T-helper 2 cell treated with Interferon-gamma antibody and Interleukin-4, amounts not matched to agents 5 μg/mL and 100 μg/mL, for 36 hours (primary cell): ENCODE measurements around the gene TPPP3.
A peak's percentile ranks its signal among the peaks of the same experiment; 100 is the strongest.
"Not testable (repeated sequence)": the region's sequence is repeated elsewhere in the genome, so short reads cannot be mapped to it uniquely, and the experiment has no call there.

ENCODE experiments used
- DNase-seq: peaks from one replicate; pipeline ENCODE4 v3.0.0; 2021; ENCODE audit warnings: low spot score
- H3K27ac Mint-ChIP-seq: one replicate; pipeline ENCODE4 v1.8.0; 2021; ENCODE audit warnings: mild to moderate bottlenecking, mixed read lengths
- H3K27me3 Mint-ChIP-seq: one replicate; pipeline ENCODE4 v1.8.0; 2021; ENCODE audit warnings: low read depth, mixed read lengths
- H3K36me3 Mint-ChIP-seq: one replicate; pipeline ENCODE4 v1.8.0; 2021; ENCODE audit warnings: low read depth, mixed read lengths
- H3K4me1 Mint-ChIP-seq: one replicate; pipeline ENCODE4 v1.8.0; 2021; ENCODE audit warnings: low read depth, mixed read lengths
- H3K4me3 Mint-ChIP-seq: one replicate; pipeline ENCODE4 v1.8.0; 2022; ENCODE audit warnings: mild to moderate bottlenecking, moderate library complexity, mixed read lengths
- H3K9me3 Mint-ChIP-seq: one replicate; pipeline ENCODE4 v1.8.0; 2021; ENCODE audit warnings: mixed read lengths

TPPP3 gene

DNA sequence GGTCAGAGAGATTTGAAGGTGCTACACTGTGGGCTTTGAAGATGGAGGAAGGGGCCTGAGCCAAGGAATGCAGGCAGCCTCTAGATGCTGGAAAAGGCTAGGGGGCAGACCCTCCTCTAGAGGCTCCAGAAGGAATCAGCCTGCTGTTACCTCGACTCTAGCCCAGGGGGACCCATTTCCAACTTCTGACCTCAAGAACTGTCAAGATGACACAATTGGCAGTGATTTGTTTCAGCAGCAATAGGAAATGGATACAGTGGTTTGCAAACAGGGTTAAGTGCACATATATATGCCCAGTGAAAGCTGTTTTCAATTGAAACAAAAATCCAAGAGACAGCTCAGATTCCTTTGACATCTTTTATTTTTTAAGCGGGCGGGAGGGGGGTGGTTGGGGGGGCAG is 26.6 kb upstream of the TPPP3 start:
- Mint-ChIP-seq H3K36me3 (no peaks in the 10 kb centered on the region), H3K4me1 (peaks cover 7% of the 10 kb centered on the region), H3K27me3 (peaks cover 34% of the 10 kb centered on the region), H3K9me3 (no peaks in the 10 kb centered on the region), H3K4me3 (no peak overlapping the region), H3K27ac (no peak overlapping the region)
- no peak for DNase-seq

DNA sequence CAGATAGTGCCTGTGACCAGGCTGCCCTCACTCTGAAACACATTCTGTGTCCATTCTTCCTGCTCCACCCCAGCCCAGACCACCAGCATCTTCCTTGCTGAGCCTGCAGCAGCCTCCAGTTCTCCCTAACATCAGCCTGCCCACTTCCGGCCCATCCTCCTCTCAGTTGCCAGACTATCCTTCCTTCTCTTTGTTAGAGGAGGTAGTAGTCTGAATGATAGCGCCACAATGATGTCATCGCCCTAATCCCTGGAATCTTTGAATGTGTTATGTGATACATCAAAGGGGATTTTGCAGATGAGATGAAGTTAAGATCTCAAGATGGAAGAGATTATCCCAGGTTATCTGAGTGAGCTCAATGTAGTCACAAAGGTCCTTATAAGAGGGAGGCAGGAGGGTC is 26.2 kb upstream of the TPPP3 start:
- no peaks in the 10 kb centered on the region for H3K9me3 Mint-ChIP-seq
- peaks cover 34% of the 10 kb centered on the region for H3K27me3 Mint-ChIP-seq
- peaks cover 7% of the 10 kb centered on the region for H3K4me1 Mint-ChIP-seq
- no peak for DNase-seq
- H3K36me3 Mint-ChIP-seq, result no peaks in the 10 kb centered on the region
- H3K4me3 Mint-ChIP-seq, result no peak overlapping the region
- H3K27ac Mint-ChIP-seq, result no peak overlapping the region

DNA sequence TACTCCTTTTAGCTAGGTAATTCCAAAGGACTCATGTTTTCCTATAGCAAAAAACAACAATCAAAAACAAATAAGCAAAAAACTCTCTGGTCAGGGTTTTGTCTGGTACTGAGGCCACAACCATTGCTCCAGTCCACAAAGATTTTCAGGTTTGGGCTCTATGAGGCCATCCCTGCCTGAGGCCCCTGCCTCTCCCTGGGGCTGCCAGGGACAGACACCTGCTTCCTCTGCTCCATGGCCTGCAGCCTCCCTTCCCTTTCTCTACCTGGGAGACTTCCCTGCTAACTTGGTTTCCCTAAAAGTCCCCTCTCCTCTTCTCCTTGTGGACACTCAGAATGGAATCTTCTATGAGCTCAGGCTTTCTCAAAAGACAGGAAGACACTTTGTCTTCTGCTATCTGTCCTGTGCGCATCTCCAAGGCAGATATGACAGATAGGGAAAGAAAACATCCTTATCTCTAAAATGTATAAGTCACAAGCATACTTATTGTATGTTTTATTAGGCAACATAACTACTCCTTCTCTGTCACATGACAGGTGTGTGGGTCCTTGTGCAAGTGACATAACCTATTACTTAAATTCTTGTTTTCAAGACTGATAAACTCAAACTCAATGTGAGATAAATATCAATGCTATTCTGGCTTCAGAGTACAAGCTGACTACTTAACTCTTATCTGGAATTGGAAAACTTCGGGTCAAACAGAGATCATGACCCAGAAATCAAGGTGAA is 24.2 kb upstream of the TPPP3 start:
- Mint-ChIP-seq H3K4me1 (peaks cover 7% of the 10 kb centered on the region), H3K27ac (no peak overlapping the region), H3K4me3 (peak overlapping the region; percentile 10), H3K36me3 (no peaks in the 10 kb centered on the region), H3K27me3 (peaks cover 28% of the 10 kb centered on the region), H3K9me3 (no peaks in the 10 kb centered on the region)
- no peak for DNase-seq

DNA sequence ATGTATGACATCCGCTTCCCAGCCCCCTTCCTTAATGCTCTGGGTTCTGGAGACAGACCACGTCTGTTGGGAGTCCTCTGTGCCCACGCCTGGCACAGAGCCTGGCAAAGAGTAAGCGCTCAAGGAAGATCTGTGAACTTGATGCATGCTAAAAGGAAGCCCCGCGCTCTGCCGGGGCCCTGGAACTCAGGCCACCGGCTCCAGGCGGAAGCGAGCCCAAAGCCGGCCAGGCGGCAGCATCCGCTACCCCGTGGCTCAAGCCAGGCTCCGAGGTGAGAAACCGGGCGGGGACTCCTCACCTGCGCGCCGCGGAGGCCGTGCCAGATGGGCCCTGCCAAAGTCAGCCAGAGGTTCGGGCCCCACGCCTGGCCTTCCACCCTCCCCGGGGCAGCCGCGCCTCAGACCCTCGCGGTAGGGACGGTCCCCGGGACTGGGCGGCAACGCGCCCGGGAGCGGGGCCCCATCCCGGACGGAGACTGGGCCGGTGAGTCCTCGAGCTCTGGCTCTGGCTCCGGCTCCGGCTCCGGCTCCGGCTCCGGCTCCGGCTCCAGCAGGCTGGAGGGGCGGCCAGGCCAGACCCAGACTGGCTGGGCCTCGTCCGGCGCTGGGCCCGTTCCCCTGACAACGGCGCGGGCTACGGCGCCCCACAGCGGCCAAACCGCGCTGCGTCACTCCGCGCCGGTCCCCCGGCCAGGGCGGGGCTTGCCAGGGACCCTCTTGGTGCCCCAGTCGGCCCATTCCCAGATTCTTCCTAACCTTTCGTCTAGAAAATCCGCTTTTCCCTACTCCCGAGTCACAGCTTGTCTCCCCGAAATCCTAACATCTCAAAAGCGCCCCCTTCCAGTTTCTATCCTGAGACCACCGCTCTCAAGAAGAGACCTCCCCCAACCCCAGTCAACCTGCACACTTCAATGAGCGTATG is 22.8 kb upstream of the TPPP3 start, which contains the start of gene ZDHHC1:
ZDHHC1 (minus strand) TSS at position 606 of the 922 bp plus-strand sequence. CDS start 8,702 bp downstream, outside the sequence.
- H3K27ac Mint-ChIP-seq, result peak within 1 kb of the TSS; percentile 5
- H3K4me1 Mint-ChIP-seq, result peaks cover 7% of the 10 kb centered on the region
- H3K4me3 Mint-ChIP-seq, result peak within 1 kb of the TSS; percentile 83
- peak; percentile 59 for DNase-seq
- H3K27me3 Mint-ChIP-seq, result peaks cover 26% of the 10 kb centered on the region
- no peaks in the 10 kb centered on the region for H3K9me3 Mint-ChIP-seq
- H3K36me3 Mint-ChIP-seq, result no peaks in the 10 kb centered on the region

DNA sequence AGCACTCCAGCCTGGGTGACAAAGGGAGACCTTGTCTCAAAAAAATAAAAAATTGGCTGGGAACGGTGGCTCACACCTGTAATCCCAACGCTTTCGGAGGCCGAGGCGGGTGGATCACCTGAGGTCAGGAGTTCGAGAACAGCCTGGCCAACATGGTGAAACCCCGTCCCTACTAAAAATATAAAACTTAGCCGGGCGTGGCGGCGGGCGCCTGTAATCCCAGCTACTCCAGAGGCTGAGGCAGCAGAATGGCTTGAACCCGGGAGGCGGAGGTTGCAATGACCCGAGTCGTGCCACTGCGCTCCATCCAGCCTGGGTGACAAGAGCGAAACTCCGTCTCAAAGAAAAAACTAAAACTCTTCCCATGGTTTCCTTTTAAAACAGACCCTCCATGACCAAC is 22.1 kb upstream of the TPPP3 start:
- H3K9me3 Mint-ChIP-seq, H3K36me3 Mint-ChIP-seq, H3K27ac Mint-ChIP-seq, H3K4me1 Mint-ChIP-seq, DNase-seq: not testable (repeated sequence)
- Mint-ChIP-seq H3K27me3 (peaks cover 26% of the 10 kb centered on the region), H3K4me3 (peak overlapping the region; percentile 61)

DNA sequence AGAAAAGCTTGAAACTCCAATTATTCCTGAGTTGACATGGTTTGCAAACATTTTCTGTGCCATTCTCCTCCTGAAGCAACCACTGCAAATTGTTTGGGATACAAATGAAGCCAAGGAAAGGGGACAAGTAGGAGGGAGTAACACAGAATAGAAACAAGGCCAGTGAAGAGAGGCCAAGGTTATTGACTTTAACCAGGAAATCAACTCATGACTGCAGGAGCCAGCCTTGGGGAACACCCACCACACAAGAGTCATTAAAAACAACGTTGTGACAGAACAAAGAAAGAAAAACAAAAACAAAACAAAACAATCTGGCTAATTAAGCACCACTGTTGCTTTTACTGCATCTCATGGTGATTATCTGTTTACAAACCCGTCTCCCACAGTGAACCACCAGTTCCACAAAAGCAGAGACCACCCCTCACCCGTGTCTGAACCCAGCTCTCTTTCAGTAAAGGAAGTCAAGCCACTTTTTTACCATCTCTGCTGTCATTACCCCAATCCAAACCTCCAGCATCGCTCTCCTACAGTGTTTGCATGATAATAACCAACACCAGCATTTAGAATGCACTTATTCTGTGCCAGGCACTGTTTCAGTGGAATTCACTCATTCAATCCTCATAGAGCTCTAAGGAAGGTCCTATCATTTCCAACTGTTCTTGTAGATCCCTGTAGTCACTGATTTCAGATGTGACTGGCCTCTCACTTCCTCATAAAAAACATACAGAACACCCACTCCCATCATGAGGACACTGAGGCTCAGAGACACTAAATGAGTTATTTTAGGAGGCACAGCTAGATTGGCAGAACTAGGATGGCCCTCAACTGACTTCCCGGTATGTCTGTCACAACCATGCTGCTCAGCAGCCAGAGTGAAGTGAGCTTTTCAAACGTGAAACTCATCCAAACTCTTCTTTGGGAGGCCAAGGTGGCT is 20.9 kb upstream of the TPPP3 start:
- peaks cover 7% of the 10 kb centered on the region for H3K4me1 Mint-ChIP-seq
- no peaks in the 10 kb centered on the region for H3K36me3 Mint-ChIP-seq
- DNase-seq, result no peak
- no peak overlapping the region for H3K27ac Mint-ChIP-seq
- H3K27me3 Mint-ChIP-seq, result peaks cover 25% of the 10 kb centered on the region
- no peak overlapping the region for H3K4me3 Mint-ChIP-seq
- no peaks in the 10 kb centered on the region for H3K9me3 Mint-ChIP-seq

DNA sequence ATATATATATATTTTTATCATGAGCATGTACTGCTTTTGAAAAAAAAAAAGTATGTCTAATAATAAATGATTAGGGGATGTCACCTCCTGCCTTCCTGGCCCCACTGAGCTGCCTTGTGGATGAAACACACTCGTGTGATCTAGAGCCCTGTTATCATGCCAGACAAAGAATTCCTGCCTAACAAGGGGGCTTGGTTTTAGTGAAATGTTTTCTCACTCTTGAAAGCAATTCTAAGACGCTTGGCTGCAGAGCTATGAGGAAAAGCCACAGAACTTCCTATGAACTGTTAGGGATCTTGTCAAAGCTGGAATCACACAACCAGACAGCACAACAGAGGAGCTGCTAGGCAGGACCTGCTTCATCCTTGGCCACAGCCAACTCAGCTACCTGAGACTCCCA is 19.0 kb upstream of the TPPP3 start:
- H3K36me3 Mint-ChIP-seq, result no peaks in the 10 kb centered on the region
- H3K4me1 Mint-ChIP-seq, result peaks cover 7% of the 10 kb centered on the region
- H3K9me3 Mint-ChIP-seq, result no peaks in the 10 kb centered on the region
- H3K27me3 Mint-ChIP-seq, result peaks cover 16% of the 10 kb centered on the region
- no peak overlapping the region for H3K27ac Mint-ChIP-seq
- DNase-seq, result no peak
- H3K4me3 Mint-ChIP-seq, result no peak overlapping the region

DNA sequence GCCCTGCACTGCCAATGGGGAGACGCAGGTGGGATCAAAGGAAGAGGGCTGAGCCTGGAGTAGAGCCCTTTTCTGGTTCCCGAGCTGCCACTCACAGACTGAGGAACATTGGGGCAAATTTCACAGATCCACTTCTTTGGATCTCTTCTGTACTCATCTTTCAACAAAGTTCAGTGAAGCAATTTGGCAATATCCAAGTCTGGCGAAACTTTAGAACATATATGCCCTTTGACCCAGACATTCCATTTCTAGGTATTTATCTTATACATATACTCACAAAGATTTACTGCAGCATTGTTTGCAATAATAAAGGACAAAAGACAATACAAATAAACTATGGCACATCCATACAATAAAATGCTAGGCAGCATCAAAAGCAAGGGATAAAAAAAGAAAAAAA is 18.0 kb upstream of the TPPP3 start:
- H3K27ac Mint-ChIP-seq, result no peak overlapping the region
- H3K4me3 Mint-ChIP-seq, result no peak overlapping the region
- H3K9me3 Mint-ChIP-seq, result no peaks in the 10 kb centered on the region
- no peak for DNase-seq
- H3K4me1 Mint-ChIP-seq, result peaks cover 4% of the 10 kb centered on the region
- peaks cover 9% of the 10 kb centered on the region for H3K27me3 Mint-ChIP-seq
- no peaks in the 10 kb centered on the region for H3K36me3 Mint-ChIP-seq

DNA sequence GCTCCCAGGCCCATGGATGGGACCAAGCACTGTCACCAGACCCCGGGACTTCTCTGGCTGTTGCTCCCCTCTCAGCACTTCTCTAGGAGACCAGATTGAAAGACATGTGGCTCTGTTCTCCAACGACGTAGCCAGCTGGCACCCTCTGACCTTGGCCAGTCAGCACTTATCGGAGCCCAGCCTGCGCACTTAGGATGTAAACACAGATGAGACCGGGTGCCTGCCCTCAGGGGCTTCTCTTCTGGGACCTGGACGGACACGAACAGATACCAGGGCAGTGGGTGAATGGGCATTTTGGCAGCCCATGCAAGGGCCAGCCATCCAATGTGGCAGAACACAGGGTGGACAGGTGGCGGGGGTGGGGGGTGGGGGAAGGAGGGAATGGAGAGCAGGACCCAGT is 16.3 kb upstream of the TPPP3 start:
- DNase-seq, result no peak
- Mint-ChIP-seq H3K4me1 (no peaks in the 10 kb centered on the region), H3K9me3 (no peaks in the 10 kb centered on the region), H3K27ac (no peak overlapping the region), H3K4me3 (no peak overlapping the region), H3K36me3 (no peaks in the 10 kb centered on the region), H3K27me3 (peaks cover 8% of the 10 kb centered on the region)

DNA sequence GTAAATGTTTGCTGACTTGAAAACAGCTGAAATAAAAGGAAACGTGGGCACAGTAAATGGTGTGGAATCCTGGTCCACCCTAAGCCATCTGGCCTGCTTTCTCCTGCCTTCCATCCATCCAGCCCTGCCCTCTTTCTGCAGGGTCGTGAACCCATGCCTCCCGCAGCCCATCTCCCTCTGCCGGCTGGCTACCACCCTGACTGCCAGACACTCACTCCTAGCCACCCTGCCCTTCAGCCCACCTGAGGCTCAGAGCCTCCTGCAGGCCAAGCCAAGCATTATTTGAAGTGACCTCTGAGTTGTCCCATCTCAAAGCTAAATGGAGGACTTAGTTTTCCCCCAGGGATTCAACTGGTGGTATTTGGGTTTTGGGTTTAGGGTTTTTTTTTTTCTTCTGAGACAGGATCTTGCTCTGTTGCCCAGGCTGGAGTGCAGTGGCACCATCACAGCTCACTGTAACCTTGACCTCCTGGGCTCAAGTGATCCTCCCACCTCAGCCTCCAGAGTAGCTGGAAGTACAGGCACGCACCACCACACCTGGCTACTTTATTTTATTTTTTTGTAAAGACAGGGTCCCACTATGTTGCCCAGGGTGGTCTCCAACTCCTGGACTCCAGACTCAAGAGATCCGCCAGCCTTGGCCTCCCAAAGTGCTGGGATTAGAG is 14.6 kb upstream of the TPPP3 start:
- DNase-seq, result no peak
- H3K27ac Mint-ChIP-seq, result no peak overlapping the region
- H3K4me3 Mint-ChIP-seq, result no peak overlapping the region
- peaks cover 5% of the 10 kb centered on the region for H3K27me3 Mint-ChIP-seq
- H3K4me1 Mint-ChIP-seq, result peaks cover 2% of the 10 kb centered on the region
- no peaks in the 10 kb centered on the region for H3K9me3 Mint-ChIP-seq
- no peaks in the 10 kb centered on the region for H3K36me3 Mint-ChIP-seq

DNA sequence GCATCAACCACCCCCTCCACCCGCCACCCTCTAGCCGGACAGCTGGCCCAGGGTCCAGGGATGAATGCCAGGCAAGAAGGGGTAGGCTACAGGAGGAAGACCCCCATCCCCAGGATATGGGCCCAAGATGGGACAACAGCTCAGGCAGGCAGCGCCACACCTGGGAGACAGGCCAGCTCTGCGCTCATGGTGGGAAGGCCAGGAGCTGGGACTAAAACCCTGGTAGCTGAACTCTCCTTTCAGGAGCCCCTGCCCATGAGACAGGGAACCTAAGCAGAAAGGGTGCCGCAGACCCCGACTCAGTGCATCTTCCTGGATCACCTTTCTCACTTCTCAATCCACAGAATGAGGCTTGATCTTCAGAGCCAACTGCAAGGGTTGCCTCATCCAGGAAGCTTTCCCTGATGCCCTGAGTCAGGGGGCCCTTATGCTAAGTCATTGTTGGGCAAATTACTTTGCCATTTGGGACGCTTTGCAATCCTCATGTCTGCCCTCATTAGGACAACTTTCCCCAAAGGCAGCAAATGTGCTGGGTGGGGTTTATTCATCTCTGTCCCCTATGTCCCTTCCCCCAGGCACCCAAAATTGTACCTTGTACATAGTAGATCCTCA is 14.0 kb upstream of the TPPP3 start:
- H3K27ac Mint-ChIP-seq, result no peak overlapping the region
- DNase-seq, result no peak

DNA sequence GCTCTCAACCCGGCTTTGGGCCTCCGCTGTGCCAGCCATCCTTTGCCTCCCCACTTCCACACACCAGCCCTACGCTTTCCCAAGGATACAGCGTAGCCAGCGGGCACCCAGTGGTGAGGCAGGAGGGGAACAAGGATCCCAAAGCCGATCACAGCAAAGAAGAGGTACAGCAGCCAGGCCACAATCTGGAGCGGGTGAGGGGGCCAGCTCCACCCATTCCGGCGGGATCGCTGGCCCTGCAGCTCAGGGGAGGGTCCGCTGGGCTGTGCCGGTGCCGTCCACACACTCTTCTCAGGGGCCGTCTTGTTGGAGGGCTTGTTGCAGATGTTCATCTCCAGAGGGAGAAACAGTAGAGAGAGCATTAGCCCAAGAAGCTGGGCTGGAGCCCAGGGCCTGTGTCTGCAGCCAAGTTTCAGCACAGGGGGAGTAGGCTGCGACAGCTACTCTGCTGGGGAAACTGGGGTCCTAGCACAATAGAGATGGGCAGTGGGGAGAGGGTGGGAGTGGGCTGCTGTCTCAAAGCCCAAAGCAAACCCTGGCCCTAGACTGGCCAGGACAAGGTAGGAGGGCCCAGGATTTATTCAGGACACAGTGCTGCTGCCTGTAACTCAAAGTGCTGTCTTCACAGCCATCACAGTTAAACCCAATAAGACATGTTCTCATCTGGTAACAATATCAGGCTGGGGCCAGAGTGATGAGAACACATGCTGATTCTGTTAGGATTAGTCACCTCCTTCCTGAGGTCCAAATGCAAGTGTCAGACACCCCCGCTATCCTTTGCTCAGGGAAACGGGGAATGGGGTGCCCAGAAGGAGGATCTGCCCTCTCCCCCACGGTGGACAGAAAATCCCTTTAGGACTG is 13.0 kb upstream of the TPPP3 start:
- Mint-ChIP-seq H3K27ac (no peak overlapping the region), H3K9me3 (no peaks in the 10 kb centered on the region), H3K27me3 (peaks cover 12% of the 10 kb centered on the region), H3K4me1 (peaks cover 2% of the 10 kb centered on the region), H3K36me3 (no peaks in the 10 kb centered on the region), H3K4me3 (no peak overlapping the region)
- DNase-seq, result no peak

More for the DNA sequence above, 14.0 kb upstream of the TPPP3 start:
- peaks cover 2% of the 10 kb centered on the region for H3K4me1 Mint-ChIP-seq
- no peaks in the 10 kb centered on the region for H3K9me3 Mint-ChIP-seq
- H3K36me3 Mint-ChIP-seq, result no peaks in the 10 kb centered on the region
- H3K27me3 Mint-ChIP-seq, result peaks cover 6% of the 10 kb centered on the region
- H3K4me3 Mint-ChIP-seq, result no peak overlapping the region
